Hippocampal formation (tissue), 2 donors: ENCODE results near the gene STMN3.
"Not testable (repeated sequence)": the region's sequence is repeated elsewhere in the genome, so short reads cannot be mapped to it uniquely, and the experiment has no call there.

Experiments used
- DNase-seq, 2 donors: peaks; one replicate each; lab custom pipeline; 2025; lab: John Stamatoyannopoulos, UW

Gene STMN3

GRCh38 chr20:63612276-63612931 lies 40.8 kb downstream of the STMN3 start:
- DNase-seq: no peak

DNA sequence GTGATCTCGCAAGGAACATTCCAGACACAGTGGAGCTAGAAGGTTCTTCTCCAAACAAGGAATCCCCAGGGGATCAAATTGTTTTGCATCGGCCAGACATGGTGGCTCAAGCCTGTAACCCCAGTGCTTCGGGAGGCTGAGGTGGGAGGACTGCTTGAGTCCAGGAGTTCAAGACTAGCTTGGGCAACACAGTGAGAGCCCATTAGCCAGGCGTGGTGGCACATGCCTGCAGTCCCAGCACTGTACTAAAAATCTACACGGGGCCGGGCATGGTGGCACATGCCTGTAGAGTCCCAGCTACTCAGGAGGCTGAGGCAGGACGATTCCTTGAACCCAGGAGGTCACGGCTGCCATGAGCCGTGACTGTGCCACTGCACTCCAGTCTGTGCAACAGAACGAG lies 41.6 kb downstream of the STMN3 start:
- no peak for DNase-seq

DNA sequence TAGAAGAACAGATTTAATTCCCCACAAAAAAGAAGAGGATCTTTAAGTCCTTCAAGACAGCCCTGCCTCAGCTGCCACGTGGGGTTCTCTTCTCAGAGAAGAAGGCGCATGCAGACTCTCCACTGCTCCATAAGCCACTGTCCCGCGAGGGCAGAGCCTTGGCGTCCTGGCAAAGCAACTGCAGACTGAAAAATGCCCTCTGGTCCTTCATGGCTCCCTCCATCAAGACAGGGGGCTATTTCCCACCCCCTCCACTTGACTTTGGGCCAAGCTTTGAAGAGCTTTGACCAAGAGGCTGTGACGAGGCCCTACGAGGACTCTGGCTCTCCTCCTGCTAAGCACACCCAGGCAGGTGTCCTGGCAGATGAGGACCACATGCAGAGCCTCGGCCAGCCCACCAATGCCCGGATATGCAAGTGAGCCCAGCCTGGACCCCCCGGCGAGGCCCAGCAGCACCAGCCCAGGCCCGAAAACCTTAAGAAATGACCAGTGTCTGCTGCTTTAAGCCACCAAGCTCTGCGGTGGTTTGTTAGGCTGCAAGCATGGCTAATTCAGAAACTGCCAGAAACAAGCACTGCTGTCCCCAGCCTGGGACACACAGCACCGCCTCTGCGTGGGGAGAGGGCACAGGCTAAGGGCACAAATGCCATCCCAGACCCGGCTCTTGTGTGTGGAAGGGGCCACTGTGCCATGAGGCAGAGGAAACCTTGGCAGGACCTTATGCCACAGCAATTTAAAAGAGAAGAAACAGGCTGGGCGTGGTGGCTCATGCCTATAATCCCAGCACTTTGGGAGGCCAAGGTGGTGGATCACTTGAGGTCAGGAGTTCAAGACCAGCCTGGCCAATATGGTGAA lies 42.4 kb downstream of the STMN3 start:
- no peak for DNase-seq

DNA sequence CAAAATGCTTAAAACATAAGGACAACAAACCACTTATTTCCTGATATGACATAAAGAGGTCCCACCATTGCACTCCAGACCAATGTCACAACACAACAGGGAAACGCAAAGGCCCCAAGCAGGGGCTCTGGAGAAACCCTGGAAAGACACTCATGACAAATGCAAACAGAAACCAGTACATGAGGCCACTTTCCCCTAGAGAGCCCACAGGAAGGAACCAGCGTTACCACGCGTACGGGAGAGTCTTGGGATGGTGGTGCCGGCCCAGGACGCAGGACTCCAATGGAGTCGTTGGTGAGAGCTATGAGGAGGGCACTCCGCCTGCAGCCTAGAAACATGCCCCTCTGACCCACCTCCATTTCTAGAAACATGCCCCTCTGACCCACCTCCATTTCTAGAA lies 46.5 kb downstream of the STMN3 start:
- DNase-seq: no peak

GRCh38 chr20:63602321-63602720 lies 50.9 kb downstream of the STMN3 start:
- DNase-seq: no peak

- DNase-seq: not testable (repeated sequence)
These were observed 51.5 kb downstream of the STMN3 start for GRCh38 chr20:63601679-63602078.

DNA sequence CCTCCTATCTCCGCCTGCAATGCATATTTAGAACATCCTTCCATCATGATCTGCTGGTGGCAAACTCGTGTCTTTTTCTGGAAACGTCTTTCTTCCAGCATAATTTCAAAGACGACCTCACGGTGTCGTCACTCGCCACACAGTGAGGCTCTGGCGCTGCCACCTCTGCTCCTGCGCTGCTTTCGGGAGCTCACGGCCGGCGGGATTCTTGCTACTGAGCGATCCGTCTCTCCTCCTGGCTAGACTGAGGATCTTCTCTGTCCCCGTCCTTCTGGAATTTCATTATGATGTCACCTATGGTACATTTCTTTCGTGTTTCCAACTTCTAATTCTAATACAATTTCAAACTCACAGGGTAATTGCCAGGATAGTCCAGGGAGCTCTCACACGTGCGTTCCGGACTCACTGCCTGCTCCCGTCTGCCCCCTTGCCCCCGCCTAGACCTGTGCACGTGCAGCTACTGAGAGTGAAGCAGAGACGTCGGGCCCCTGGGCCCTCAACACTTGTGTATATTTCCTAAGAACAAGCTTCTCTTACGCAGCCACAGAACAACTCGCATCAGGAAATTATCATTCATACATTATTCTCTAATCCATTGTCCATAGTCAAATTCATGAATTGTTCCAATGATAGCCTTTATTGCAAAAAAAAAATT lies 53.7 kb downstream of the STMN3 start:
- DNase-seq: no peak

DNA sequence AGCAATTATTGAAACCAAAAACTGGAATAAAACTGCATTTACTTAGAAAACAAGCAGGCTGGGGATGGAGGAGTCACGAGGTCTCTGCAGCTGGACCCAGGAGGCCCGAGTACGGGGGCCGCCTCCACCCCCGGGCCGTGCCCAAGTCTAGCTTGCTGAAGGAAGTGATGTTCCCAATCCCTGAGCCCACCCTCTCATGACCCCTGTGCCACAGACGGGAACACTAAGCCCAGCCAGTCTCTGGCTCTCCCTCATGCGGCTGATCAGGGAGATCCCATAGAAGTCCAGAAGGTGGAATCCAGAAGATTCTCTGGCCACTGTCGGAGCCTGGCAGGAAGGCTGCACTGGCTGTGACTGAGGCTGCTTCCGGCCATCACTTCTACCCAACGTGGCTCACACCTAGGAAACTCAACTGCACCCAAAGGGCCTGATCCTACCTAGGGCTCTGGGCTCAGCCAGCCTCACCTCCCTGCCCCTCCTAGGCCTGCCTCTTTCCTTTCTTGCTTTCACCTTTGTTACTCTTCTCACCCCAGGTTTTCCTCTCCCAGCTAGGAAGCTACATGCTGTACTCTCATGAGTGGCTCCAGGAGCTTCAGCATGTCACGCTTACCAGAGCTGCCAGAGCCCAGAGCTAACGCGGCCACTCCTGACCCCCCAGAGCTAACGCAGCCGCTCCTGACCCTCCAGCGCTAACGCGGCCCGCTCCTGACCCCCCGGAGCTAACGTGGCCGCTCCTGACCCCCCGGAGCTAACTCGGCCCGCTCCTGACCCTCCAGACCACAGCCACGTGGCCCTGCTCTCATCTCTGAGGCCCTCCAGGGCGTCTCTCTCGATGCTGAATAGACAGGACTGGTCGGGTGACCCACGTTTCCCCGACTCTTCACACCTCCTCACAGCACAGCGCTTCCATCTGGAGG lies 54.5 kb downstream of the STMN3 start:
- DNase-seq: no peak

GRCh38 chr20:63597651-63598478 lies 55.4 kb downstream of the STMN3 start:
- no peak for DNase-seq

DNA sequence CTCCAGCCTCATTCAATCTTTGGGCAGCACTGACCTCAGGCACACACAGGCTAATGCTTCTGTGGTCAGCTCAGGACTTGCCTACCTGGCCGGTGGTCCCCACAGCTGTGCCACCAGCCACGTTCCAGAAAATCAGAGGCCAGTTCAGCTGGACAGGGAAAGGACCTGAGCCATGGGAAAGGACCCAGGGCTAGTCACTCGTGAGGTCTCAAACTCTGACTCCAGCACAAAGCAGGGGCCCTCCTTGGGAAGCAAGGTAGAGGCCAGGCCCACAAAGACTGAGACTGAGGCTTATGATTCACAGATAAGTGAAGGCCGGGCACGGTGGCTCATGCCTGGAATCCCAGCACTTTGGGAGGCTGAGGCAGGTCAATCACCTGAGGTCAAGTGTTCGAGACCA lies 56.8 kb downstream of the STMN3 start:
- no peak for DNase-seq

- no peak for DNase-seq
These were observed 57.7 kb downstream of the STMN3 start for GRCh38 chr20:63595416-63596127.

DNA sequence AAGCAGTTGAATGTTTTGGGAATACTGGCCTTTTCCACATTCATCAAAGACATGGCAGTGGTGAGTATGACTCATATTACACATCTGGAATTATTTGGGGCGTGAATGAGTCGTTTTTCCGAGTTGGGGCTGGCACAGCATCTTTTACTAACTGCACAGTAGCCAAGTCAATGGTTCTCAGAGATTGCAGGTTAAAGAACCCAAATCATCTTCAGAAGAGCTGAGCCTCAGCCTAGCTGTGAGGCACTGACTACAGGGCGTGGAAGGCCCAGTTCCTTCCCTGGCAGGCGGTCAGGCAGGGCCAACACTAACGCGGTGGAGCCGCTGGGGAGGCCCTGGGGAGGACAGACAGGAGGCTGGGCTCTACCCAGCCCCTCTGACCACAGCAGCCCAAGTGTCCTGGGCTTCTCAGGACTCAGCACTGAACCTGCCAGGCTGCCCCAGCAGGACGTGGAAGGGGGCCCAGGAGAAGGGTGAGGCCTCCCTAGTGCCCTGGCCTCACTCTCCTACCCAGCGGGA lies 59.1 kb downstream of the STMN3 start:
- DNase-seq: no peak

DNA sequence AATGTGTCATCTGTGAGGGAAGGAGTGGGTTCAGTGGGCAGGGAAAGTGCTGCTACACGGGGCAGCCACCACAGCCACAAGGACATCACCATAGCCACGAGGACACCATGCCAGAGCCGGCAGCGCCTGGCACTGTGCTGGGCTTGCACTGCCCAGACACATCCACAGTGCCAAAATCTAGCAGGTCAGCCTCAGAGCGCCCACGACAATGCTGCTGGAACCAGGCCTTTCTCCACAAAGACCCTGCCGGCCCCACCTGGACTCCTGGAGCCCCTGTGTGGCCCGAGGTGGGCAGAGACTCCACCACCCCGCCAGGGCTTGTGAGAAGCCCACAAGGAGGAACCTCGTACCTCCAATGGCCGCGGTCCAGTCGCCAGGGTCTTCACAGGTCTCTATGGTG lies 60.6 kb downstream of the STMN3 start:
- no peak for DNase-seq

- no peak for DNase-seq
These were observed 61.4 kb downstream of the STMN3 start for GRCh38 chr20:63591786-63592355.

DNA sequence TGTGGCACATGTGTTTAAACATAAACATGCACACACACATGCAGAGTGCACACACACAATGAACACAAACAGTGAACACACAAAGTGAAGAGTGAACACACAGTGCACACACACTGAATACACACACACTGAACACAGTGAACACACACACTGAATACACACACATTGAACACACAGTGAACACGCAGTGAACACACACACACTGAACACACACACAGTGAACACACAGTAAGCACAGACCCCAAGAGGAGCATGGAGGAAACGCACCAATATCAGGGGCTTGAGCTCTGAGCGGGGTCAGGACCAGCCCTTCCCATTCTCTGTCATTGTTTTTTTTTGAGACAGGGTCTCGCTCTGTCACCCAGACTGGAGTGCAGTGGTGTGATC lies 62.1 kb downstream of the STMN3 start:
- DNase-seq: no peak

- no peak for DNase-seq
These were observed 62.7 kb downstream of the STMN3 start for GRCh38 chr20:63590218-63591146.
